NCI-H187 (cell line): ENCODE results near the gene LMOD3.

Experiments
- DNase-seq, 2 experiments: peaks; one replicate each; lab custom pipeline; 2025; lab: John Stamatoyannopoulos, UW

Gene LMOD3

GRCh38 chr3:69121950-69122349 lies 445 bp downstream of the LMOD3 start:
- no peak for DNase-seq

GRCh38 chr3:69121513-69121912 lies 882 bp downstream of the LMOD3 start:
- no peak for DNase-seq

GRCh38 chr3:69120879-69121464 lies 1.4 kb downstream of the LMOD3 start:
- peak; percentile 7 to 12 for DNase-seq

- no peak for DNase-seq
These were observed 2.7 kb downstream of the LMOD3 start for GRCh38 chr3:69119681-69120080.

- DNase-seq = no peak
These were observed 3.3 kb downstream of the LMOD3 start for GRCh38 chr3:69119138-69119537.

GRCh38 chr3:69118555-69118954 lies 3.8 kb downstream of the LMOD3 start:
- DNase-seq = no peak

- no peak for DNase-seq
These were observed 5.5 kb downstream of the LMOD3 start for GRCh38 chr3:69116897-69117296.

- no peak for DNase-seq
These were observed 6.2 kb downstream of the LMOD3 start for GRCh38 chr3:69116162-69116561.

- no peak for DNase-seq
These were observed 6.7 kb downstream of the LMOD3 start for GRCh38 chr3:69115731-69116130.

GRCh38 chr3:69113536-69113935 lies 8.9 kb downstream of the LMOD3 start:
- DNase-seq = no peak

- DNase-seq = no peak
These were observed 11.4 kb downstream of the LMOD3 start for GRCh38 chr3:69110941-69111546.

- DNase-seq = no peak
These were observed 13.6 kb downstream of the LMOD3 start for GRCh38 chr3:69108811-69109210.

- DNase-seq = no peak
These were observed 14.6 kb downstream of the LMOD3 start for GRCh38 chr3:69107841-69108240.

- DNase-seq = no peak
These were observed 17.1 kb downstream of the LMOD3 start for GRCh38 chr3:69105320-69105719.

GRCh38 chr3:69104586-69104985 lies 17.8 kb downstream of the LMOD3 start:
- DNase-seq = no peak

- DNase-seq = no peak
These were observed 19.3 kb downstream of the LMOD3 start for GRCh38 chr3:69103123-69103522.

- DNase-seq = no peak
These were observed 20.0 kb downstream of the LMOD3 start for GRCh38 chr3:69102384-69102783.

- no peak for DNase-seq
These were observed 22.8 kb downstream of the LMOD3 start for GRCh38 chr3:69099576-69099975.

GRCh38 chr3:69097407-69098086 lies 24.8 kb downstream of the LMOD3 start:
- DNase-seq = no peak

- DNase-seq = no peak
These were observed 26.1 kb downstream of the LMOD3 start for GRCh38 chr3:69096299-69096698.

GRCh38 chr3:69095636-69096035 lies 26.8 kb downstream of the LMOD3 start:
- no peak for DNase-seq

- no peak for DNase-seq
These were observed 27.8 kb downstream of the LMOD3 start for GRCh38 chr3:69094467-69095205.

- no peak for DNase-seq
These were observed 30.3 kb downstream of the LMOD3 start for GRCh38 chr3:69092030-69092516.
